PFSK-1 (cell line): ENCODE data around the gene PIGM.

Source experiments
- REST ChIP-seq, 2 experiments: IDR thresholded peaks; 2 replicates each; pipeline versions ENCODE4 v1.6.1 to v1.8.0; 2011 to 2012; ENCODE audit warnings: low read depth in 2 of 2, low read length in 2 of 2, control low read depth in 1 of 2, inconsistent platforms in 1 of 2, mild to moderate bottlenecking in 1 of 2, moderate library complexity in 1 of 2; ENCODE audit not compliant: insufficient read depth in 1 of 2
- SIN3A ChIP-seq: IDR thresholded peaks from 2 replicates; pipeline ENCODE4 v1.6.1; 2012; ENCODE audit warnings: mild to moderate bottlenecking, low read length, moderate library complexity, borderline replicate concordance; ENCODE audit not compliant: insufficient read depth
- TAF1 ChIP-seq: IDR thresholded peaks from 2 replicates; pipeline ENCODE4 v1.6.1; 2012; ENCODE audit warnings: low read length, control low read depth, borderline replicate concordance; ENCODE audit not compliant: insufficient read depth

- TF ChIP-seq TAF1, result no peak
- TF ChIP-seq REST (IDR thresholded peaks at IDR 0.05; ENCODE audit: insufficient read depth in 1 of 2, low read depth in 2 of 2, low read length in 2 of 2), result no peak
- TF ChIP-seq SIN3A, result no peak
Measured at GRCh38 chr1:160063176-160063575, 31.4 kb upstream of the PIGM start.
